NCI-H526 (cell line): ENCODE results near the gene SHISA8.

Source experiments
- DNase-seq, 2 experiments: peaks; one replicate each; lab custom pipeline; 2025; lab: John Stamatoyannopoulos, UW

SHISA8 gene

GRCh38 chr22:41933411-41934177, 18.7 kb upstream of the SHISA8 start:
- DNase-seq, result no peak

- DNase-seq, result no peak
These were observed 17.5 kb upstream of the SHISA8 start for GRCh38 chr22:41932353-41932752.

- DNase-seq, result peak in 1 of 2 experiments; percentile 49
These were observed 16.9 kb upstream of the SHISA8 start for GRCh38 chr22:41931701-41932269.

- no peak for DNase-seq
These were observed 14.5 kb upstream of the SHISA8 start for GRCh38 chr22:41929418-41929810.

- no peak for DNase-seq
These were observed 13.9 kb upstream of the SHISA8 start for GRCh38 chr22:41928593-41929417.

GRCh38 chr22:41927813-41928212, 12.9 kb upstream of the SHISA8 start:
- no peak for DNase-seq

GRCh38 chr22:41925783-41926460, 11.0 kb upstream of the SHISA8 start:
- DNase-seq, result peak in 1 of 2 experiments; percentile 62

- DNase-seq, result no peak
These were observed 8.9 kb upstream of the SHISA8 start for GRCh38 chr22:41923595-41924276.

- DNase-seq, result no peak
These were observed 8.2 kb upstream of the SHISA8 start for GRCh38 chr22:41922940-41923594.

- DNase-seq, result no peak
These were observed 7.5 kb upstream of the SHISA8 start for GRCh38 chr22:41922328-41922727.

- no peak for DNase-seq
These were observed 5.5 kb upstream of the SHISA8 start for GRCh38 chr22:41920271-41920976.

- peak in 1 of 2 experiments; percentile 54 for DNase-seq
These were observed 4.7 kb upstream of the SHISA8 start for GRCh38 chr22:41919357-41920224.

GRCh38 chr22:41917903-41918791, 3.3 kb upstream of the SHISA8 start:
- DNase-seq, result peak in 1 of 2 experiments; percentile 21

GRCh38 chr22:41917375-41917902, 2.6 kb upstream of the SHISA8 start:
- no peak for DNase-seq

GRCh38 chr22:41916745-41917358, 2.0 kb upstream of the SHISA8 start:
- DNase-seq, result no peak

- DNase-seq, result no peak
These were observed 1.1 kb upstream of the SHISA8 start for GRCh38 chr22:41915786-41916493.

- no peak for DNase-seq
These were observed 251 bp downstream of the SHISA8 start for GRCh38 chr22:41914611-41915034.
